Fibroblast of skin of right biceps (primary cell): ENCODE measurements around the gene STUB1.

ENCODE experiments used
- DNase-seq: peaks from one replicate; pipeline ENCODE4 v3.0.0-alpha.2; 2013

STUB1 gene

GRCh38 chr16:667780-668518 lies 12.3 kb upstream of the STUB1 start, which contains the start of gene RHOT2:
TSS of gene RHOT2 (plus strand) at chr16:668132. CDS start at chr16:668200, 68 bp downstream.
- DNase-seq: peak; percentile 90

GRCh38 chr16:668519-669171 lies 11.6 kb upstream of the STUB1 start:
- no peak for DNase-seq

GRCh38 chr16:669666-670065 lies 10.5 kb upstream of the STUB1 start:
- no peak for DNase-seq

- DNase-seq: no peak
Observed at GRCh38 chr16:670485-671352, 9.5 kb upstream of the STUB1 start.

GRCh38 chr16:671353-672131 lies 8.7 kb upstream of the STUB1 start:
- no peak for DNase-seq

GRCh38 chr16:672371-672770 lies 7.8 kb upstream of the STUB1 start:
- DNase-seq: no peak

GRCh38 chr16:672851-673250 lies 7.4 kb upstream of the STUB1 start:
- no peak for DNase-seq

GRCh38 chr16:673399-673991 lies 6.7 kb upstream of the STUB1 start:
- no peak for DNase-seq

GRCh38 chr16:674214-674881 lies 5.9 kb upstream of the STUB1 start:
- no peak for DNase-seq

GRCh38 chr16:674968-675883 lies 5.0 kb upstream of the STUB1 start, which contains the start of gene RHBDL1:
TSS of gene RHBDL1 (plus strand) at chr16:675671. CDS start at chr16:675791, 120 bp downstream.
- peak; percentile 49 for DNase-seq

- no peak for DNase-seq
Observed at GRCh38 chr16:675884-676564, 4.2 kb upstream of the STUB1 start.

- DNase-seq: no peak
Observed at GRCh38 chr16:676565-676902, 3.7 kb upstream of the STUB1 start.

GRCh38 chr16:676913-677312 lies 3.3 kb upstream of the STUB1 start:
- no peak for DNase-seq

- no peak for DNase-seq
Observed at GRCh38 chr16:677316-678190, 2.7 kb upstream of the STUB1 start.

GRCh38 chr16:678209-678857 lies 1.9 kb upstream of the STUB1 start:
- no peak for DNase-seq

- peak; percentile 65 for DNase-seq
Observed at GRCh38 chr16:678858-679813, 1.1 kb upstream of the STUB1 start.

GRCh38 chr16:680625-680945 lies 375 bp downstream of the STUB1 start:
- DNase-seq: no peak
